Effector CD8-positive, alpha-beta T cell (primary cell): Measurements from ENCODE around the gene IKZF5.

Experiments
- DNase-seq: peaks from one replicate; lab custom pipeline; 2025; lab: John Stamatoyannopoulos, UW

The IKZF5 gene

GRCh38 chr10:122980209-122981065 lies 28.2 kb downstream of the IKZF5 start, which contains the start of gene PSTK:
Gene PSTK (plus strand): TSS chr10:122980401. CDS start chr10:122980480, 79 bp downstream.
- DNase-seq, result peak; percentile 78

DNA sequence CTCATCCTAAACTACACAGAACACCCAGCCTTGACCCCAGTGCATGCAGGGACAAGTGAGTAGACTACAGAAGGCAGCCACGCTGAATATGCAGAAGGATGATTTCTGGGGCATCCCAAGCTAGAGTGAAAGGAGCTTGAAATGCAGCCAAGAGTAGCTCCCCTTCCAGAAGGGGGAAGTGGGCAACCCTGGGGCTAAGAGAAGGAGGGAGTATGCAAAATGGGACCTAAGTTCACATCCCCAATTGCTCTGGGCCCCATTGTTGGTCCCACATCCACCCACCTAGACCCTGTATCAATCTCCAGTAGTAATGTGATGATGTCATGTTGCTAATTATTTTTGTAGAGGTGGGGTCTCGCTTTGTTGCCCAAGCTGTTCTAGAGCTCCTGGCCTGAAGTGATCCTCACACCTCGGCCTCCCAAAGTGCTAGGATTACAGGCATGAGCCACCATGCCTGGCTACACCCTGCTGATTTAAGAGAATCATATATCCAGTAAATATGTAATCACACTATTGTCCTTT lies 34.0 kb downstream of the IKZF5 start:
- no peak for DNase-seq

DNA sequence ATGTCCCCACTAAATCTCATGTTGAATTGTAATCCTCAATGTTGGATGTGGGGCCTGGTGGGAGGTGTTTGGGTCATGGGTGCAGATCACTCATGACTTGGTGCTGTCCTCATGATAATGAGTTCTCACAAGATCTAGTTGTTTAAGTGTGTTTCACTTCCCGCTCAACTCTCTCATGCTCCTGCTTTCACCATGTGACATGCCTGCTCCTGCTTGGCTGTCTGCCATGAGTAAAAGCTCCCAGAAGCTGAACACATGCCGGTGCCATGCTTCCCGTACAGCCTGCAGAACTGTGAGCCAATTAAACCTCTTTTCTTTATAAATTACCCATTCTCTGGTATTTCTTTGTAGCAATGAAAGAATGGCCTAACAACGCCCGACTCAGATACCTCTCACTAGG lies 34.6 kb downstream of the IKZF5 start:
- no peak for DNase-seq

- no peak for DNase-seq
Measured at GRCh38 chr10:122968698-122969097, 39.9 kb downstream of the IKZF5 start.

- DNase-seq, result no peak
Measured at GRCh38 chr10:122966879-122967278, 41.7 kb downstream of the IKZF5 start.

GRCh38 chr10:122962405-122962804 lies 46.2 kb downstream of the IKZF5 start:
- DNase-seq, result no peak

DNA sequence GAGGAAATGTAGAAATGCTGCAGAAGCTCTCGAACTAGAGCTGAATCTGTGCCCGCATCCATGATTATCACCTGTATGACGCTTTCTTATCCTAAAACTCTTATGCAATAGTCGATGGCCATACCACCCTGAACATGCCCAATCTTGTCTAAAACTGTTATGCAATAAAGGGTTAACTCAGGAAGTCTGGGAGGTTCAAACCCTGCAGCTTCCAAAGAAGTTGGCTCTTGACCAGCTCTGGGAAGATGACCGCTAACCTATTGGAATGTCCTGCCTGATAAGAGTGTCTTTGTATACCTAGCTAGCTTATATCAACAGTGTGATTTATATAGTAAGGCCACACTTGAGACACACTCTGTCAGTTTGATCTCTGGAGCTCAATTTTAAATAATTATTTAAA lies 51.1 kb downstream of the IKZF5 start:
- DNase-seq, result no peak

GRCh38 chr10:122955892-122956291 lies 52.7 kb downstream of the IKZF5 start:
- DNase-seq, result no peak

- DNase-seq, result no peak
Measured at GRCh38 chr10:122954731-122955050, 53.9 kb downstream of the IKZF5 start.

GRCh38 chr10:122953902-122954730 lies 54.5 kb downstream of the IKZF5 start, which contains the start of gene C10orf88:
Gene C10orf88 (minus strand): TSS chr10:122954227. CDS start chr10:122954178, 49 bp downstream.
- peak; percentile 96 for DNase-seq

DNA sequence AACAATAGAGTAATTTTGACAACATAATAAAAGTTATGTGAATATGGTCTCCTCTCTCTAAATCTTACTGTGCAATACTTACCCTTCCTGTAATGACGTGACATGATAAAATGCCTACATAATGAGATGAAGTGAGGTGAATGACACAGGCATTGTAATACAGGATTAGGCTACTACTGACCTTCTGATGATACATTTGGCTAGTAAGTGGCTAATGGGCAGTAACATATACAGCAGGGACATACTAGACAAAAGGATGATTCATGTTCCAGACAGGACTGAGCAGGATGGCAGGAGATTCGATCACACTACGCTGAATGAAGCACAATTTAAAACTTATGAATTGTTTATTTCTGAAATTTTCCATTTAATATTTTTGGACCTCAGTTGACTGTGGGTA lies 59.3 kb downstream of the IKZF5 start:
- no peak for DNase-seq
